GM12892 (cell line): ENCODE data around the gene KCNMB2.

Experiments used
- POLR2A ChIP-seq: IDR thresholded peaks from 2 replicates; pipeline ENCODE4 v1.6.1; 2011; ENCODE audit warnings: low read depth, low read length, control low read depth
- POLR2AphosphoS5 ChIP-seq: IDR thresholded peaks from 2 replicates; pipeline ENCODE4 v1.6.1; 2011; ENCODE audit warnings: low read depth, low read length, control low read depth
- TAF1 ChIP-seq: IDR thresholded peaks from 2 replicates; pipeline ENCODE4 v1.6.1; 2011; ENCODE audit warnings: low read depth, mild to moderate bottlenecking, control low read depth, low read length, borderline replicate concordance

GRCh38 chr3:178823150-178823549 is 286.9 kb downstream of the KCNMB2 start:
- TF ChIP-seq POLR2AphosphoS5: no peak
- TF ChIP-seq POLR2A: no peak
- no peak for TF ChIP-seq TAF1
